PC-9 (cell line): ENCODE data around the gene ME3.

ENCODE experiments used
- CTCF ChIP-seq: fragments of 200-600 bp; sonication (generic); conservative IDR thresholded peaks from 2 replicates; pipeline ENCODE4 v1.6.1; 2017; ENCODE audit warnings: mixed run types, antibody characterized with exemption, mild to moderate bottlenecking, moderate library complexity
- EZH2 ChIP-seq: fragments of 200-600 bp; sonication (generic); IDR thresholded peaks from 2 replicates; pipeline ENCODE4 v1.8.0; 2017; ENCODE audit warnings: antibody characterized with exemption, low read depth

DNA sequence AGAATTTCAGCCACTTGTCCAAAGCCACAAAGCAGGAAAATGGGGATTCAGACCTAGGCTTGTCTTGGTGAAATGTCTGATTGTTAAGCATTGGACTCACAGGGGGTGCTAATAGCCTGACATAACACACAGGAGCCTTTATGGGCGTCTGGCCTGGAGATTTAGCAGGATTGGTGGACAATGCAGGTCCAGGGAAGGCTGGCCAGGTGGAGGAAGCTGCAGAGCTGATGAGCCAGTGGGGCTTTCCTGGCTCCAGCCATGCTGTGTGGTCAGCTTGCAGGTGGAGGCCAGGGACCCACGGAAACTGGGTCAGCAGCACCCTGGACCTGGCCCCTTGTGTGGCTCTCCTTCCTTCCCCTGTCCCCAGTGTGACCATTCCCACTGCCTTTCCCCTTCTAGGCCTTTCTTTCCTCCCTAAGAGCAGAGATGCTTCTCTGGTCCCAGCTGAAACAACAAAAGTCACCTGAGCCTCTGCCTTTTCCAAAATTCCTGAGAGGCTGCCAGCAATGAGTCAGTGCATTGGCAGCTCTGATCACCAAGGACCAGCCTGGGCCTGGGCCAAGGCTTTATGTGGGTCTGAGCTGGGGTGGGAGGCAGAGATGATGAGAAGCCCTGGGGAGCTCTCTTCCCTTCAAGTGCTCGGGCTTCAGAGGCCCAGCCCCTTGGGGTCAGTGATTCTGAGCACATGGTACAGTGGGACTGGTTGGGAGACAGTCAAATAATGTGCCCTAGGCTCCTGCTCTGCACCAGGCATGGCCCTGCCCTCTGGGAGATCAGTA lies 212.5 kb downstream of the ME3 start:
- TF ChIP-seq CTCF (no peak), EZH2 (no peak)
